ENCODE data around the gene KRTAP19-1.
"Not testable (repeated sequence)": the region's sequence is repeated elsewhere in the genome, so short reads cannot be mapped to it uniquely, and the experiment has no call there.

KRTAP19-1 gene

DNA sequence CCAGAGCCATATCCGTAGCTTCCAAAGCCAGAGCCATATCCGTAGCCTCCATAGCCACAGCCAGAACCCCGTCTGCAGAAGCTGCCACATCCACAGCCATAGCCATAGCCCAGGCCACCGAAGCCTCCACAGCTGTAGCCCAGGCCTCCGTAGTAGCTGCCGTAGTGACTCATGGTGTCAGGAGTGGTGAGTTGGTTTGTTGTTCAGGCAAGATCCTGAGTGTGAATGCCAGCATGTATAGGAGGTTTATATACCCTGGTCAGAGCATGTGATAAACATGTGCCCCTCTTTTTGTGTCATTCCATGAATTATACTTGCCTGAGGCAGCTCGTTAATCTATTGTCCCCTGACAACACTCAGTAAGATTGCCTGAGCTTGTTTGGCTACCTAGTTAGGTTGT lies at the start of gene KRTAP19-1:
KRTAP19-1 (minus strand) TSS at position 223 of the 400 bp plus-strand sequence; CDS start at position 173, 50 bp downstream.
- DNase-seq (ENCODE audit: low spot score), result no peak

DNA sequence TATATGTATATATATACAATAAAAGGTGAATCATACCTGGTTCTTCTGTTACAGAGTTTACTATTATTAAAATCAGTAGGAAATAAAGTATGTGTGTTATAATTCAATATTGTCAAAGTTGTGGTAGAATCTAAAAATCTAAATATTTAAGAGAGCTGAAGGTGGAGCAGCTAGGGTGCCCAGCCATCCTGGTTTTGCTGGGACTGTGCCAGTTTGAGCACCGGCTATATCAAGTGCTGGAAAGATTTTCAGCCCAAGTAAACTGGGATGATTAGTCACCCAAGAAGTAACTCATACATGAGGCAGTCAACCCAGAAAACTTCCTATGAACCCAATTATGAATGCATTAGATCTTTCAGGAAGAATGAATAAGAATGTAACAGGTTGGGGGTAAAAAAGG lies 38.7 kb upstream of the KRTAP19-1 start:
- no peak for DNase-seq (ENCODE audit: low spot score)

DNA sequence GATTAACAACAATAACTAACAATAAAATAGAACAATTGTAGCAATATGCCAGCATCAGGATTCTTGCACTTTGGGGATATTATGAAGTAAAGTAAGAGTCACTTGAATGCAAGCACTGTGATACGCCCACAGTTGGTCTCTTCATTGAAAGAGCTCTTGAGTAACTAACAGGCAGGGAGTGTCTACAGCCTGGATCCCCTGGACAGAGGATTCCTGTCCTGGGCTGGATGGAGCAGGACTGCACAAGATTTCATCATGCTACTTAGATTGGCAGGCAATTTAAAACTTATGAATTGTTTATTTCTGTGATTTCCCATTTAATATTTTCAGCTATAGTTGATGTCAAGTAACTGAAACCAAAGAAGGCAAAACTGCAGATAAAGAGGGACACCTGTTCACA lies 35.5 kb upstream of the KRTAP19-1 start:
- DNase-seq (ENCODE audit: low spot score), result no peak

DNA sequence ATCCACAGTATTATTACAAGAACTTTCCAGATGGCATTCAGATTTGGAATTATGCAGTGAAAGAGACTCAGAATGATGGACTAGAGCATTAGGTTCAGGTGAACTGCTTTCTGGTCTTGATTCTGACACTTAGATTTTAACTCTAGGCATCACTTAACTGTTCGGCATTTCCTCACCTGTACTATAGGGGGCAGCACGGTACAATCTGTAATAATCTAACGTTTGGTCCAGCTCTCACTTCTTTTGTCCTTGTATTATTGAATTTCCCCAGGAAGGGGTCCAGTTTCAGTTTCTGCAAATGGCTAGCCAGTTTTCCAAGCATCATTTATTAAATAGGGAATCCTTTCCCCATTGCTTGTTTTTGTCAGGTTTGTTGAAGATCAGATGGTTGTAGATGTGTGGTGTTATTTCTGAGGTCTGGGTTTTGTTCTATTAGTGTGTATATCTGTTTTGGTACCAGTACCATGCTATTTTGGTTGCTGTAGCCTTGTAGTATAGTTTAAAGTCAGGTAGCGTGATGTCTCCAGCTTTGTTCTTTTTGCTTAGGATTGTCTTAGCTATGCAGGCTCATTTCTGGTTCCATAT lies 25.5 kb upstream of the KRTAP19-1 start:
- not testable (repeated sequence) for DNase-seq (ENCODE audit: low spot score)

DNA sequence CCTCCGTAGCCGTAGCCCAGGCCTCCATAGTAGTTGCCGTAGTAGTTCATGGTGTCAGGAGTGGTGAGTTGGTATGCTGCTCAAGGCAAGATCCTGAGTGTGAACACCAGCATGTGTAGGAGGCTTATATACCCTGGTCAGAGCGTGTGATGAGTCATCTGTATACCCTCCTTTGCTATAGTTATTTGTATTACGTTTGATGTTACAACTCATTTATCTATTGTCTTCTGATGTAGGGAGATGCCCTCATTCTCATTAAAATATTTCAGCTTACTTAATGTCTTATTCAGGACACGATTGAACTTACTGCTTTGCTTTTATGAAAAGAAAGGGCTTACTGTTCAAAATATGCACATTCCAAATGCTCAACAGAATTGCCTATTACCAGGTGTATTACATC lies 21.9 kb upstream of the KRTAP19-1 start, which contains the start of gene KRTAP19-5:
KRTAP19-5 (minus strand) TSS at position 101 of the 400 bp plus-strand sequence; CDS start at position 50, 51 bp downstream.
- no peak for DNase-seq (ENCODE audit: low spot score)

DNA sequence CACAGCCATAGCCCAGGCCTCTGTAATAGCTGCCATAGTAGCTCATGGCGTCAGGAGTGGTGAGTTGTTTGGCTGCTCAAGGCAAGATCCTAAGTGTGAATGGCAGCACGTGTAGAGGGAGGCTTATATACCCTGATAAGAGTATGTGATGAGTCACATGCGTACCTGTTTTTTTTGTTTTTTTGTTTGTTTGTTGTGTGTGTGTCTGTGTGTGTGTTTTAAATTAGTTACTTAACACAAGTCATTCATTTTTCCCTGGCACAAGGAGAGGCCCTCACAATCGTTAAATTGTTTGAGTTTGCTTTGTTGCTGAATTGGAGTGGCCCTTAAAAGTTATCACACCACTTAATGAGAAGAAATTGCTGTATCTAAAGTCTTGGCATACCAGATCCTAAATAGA lies 16.9 kb upstream of the KRTAP19-1 start, which contains the start of gene KRTAP19-4:
KRTAP19-4 (minus strand) TSS at position 101 of the 400 bp plus-strand sequence; CDS start at position 46, 55 bp downstream.
- no peak for DNase-seq (ENCODE audit: low spot score)

DNA sequence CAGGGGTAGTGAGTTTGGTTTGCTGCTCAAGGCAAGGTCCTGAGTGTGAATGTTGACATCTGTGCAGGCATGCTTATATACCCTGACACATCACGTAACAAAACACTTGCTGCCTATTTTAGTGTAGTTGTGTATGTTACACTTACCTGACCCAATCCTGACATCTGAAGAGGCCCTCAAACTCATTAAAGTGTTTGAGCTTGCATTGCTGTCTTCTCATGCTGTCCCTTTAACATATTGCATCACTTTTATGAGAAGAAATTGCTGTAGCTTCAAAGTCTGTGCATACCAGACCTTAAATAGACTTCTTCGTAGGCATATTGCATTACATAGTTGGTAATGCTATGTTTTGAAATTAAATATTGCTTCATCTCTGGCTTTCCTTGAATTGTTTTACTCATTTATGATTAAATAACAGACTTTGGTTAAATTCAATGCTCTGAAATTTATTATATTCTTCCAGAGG lies 11.8 kb upstream of the KRTAP19-1 start, which contains the start of gene KRTAP19-3:
KRTAP19-3 (minus strand) TSS at position 51 of the 466 bp plus-strand sequence. CDS start 56 bp downstream, outside the sequence.
- DNase-seq (ENCODE audit: low spot score), result no peak

DNA sequence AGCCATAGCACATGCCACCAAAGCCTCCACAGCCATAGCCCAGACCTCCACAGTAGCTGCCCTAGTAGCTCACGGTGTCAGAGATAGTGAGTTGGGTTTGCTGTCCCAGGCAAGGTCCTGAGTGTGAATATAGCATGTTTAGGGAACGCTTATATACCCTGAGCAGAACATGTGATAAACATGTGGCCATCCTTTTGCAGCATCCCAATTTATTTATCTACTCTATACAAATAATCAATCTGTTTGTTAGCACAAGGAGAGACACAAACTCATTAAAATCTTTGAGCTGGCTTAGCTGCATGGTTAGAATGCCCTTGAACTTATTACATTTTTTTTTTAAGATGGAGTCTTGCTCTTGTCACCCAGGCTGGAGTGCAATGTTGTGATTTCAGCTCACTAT lies 7.2 kb upstream of the KRTAP19-1 start, which contains the start of gene KRTAP19-2:
KRTAP19-2 (minus strand) TSS at position 101 of the 400 bp plus-strand sequence; CDS start at position 13, 88 bp downstream.
- no peak for DNase-seq (ENCODE audit: low spot score)

DNA sequence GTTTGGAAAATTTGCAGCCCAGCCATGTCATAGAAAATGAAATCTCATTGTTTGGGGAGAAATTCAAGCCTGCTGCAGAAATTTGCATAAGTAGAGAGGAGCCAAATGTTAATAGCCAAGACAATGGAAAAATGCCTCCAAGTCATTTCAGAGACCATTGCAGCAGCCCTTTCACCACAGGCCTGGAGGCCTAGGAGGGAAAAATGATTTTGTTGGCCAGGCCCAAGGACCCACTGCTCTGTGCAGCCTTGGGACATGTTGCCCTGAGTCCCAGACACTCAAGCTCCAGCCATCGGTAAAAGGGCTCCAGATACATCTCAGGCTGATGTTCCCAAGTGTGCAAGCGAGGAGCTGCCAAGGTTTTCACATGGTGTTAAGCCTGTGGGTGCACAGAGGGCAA lies 6.0 kb upstream of the KRTAP19-1 start:
- DNase-seq (ENCODE audit: low spot score), result no peak

DNA sequence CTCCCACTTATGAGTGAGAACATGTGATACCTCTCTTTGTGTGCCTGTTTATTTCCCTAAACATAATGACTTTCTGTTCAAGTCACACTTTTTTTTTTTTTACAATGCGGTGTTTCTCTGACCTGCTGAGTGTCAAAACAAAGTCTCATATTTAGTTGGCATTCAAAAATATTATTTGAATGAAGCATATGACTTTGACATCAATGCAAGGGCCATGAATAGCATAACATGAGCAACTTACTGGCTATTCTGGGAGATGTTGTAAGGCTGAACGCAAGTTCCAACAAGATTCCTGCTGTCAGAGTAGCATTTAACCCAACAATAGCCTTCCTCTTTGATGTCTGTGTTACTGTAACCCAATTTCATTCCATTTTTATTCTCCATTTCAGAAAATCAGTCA lies 2.0 kb upstream of the KRTAP19-1 start:
- DNase-seq (ENCODE audit: low spot score), result no peak

DNA sequence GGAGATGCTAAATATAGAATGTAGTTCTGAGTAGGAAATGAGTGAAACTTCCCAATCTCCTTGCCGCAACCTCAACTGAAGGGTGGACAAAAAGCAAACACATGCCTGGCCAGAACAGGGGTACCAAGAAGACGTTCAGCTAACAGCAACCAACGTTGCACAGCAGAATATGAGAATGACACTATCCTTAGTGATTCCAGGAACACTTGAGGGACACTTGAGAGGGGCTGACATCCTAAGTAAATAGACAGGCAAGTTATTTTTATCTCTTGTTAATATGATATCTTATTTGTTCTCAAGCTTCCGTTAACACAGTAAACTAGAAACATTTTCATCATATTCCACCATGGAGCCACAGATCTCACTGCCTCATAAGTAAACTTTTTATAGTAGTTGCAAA lies 908 bp downstream of the KRTAP19-1 start:
- DNase-seq (ENCODE audit: low spot score), result no peak

DNA sequence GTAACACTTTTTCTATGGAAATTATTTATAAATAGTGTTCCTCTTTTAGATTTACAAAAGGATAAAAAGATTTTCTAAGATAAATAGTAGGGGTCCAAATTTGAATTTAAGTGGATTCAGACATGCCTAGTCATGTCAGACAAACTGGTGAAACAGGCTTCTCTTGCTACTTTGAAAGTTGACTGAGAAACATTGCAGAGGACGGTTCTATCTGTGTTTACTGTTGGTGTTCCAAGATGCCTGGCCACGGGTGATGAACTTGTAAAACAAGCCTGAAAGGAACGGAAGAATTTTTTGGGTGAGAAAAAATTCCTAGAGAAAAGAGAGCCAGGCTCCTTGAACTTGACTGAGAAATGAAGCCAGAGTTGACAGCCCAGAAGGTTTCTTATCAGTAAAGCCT lies 2.2 kb downstream of the KRTAP19-1 start:
- DNase-seq (ENCODE audit: low spot score), result no peak

DNA sequence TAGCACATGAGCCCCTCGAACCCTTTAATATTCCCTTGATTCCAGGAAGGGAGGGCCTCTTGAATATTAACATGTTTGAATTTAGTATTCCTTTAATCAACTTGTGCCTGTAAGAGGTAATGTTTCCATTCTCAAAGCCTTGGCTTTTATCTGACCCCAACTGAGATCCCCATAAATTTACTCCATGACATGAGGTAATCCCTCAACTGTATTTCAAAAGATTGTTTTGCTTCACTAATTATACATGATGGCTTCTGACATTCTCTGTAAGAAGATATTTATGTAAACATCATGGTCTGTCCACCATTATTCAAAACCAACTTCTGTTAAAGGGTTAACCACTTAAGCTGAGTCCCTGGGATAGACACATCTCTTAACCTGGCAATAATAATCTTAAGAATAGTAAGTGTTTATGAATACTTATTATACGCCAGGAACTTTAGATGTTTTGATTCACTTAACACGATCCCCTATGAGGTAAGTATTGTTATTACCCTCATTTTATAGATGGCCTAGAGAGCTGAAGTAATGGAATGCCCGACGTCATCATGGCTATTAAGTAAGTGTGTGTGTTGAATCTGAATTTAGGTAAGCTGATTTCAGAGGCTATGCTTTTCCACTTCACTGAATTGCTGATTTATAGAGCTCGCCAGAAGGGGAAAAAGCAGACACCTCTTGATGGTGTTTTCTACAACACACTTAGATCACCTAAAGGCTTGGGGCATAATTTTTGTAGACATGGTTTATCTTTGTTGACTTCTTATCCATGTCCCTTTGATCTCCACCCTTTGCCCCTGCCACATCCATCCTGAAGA lies 11.1 kb downstream of the KRTAP19-1 start:
- no peak for DNase-seq (ENCODE audit: low spot score)

DNA sequence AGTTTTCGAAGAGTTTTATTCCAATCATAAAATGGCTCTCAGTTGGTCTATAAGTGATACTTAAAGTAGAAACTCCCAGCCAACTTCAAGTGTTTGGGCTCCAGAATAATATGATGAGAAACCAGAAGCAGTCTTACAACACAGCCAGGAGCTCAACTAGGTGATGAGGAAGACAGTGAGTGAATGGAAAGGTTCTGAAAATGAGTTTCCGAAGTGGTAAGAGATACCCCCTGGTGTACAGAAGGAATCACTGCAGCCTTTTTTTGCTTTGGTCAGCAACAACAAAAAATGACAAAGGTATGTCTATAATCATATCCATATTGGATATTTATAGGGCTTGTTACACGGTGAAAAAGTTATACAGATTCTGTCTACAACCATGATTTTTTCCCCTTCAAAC lies 16.5 kb downstream of the KRTAP19-1 start:
- no peak for DNase-seq (ENCODE audit: low spot score)

DNA sequence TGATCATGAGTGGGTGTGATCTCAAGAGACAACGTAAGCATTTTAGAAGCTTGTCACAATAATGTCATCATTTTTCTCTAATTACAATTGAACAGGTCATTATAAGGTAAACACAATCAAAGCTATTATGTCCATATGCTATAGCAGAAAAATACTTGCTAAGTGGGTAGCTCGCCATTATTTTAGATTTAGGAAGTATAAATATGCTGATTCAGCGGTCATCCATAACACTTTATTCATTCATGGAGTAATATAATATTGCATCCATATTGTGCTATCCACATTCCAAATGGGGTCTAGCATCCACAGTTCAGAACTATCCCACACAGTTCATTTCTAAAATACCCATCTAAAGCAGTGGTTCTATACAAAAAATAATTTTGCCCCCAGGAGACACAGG lies 31.7 kb downstream of the KRTAP19-1 start:
- DNase-seq (ENCODE audit: low spot score), result no peak

DNA sequence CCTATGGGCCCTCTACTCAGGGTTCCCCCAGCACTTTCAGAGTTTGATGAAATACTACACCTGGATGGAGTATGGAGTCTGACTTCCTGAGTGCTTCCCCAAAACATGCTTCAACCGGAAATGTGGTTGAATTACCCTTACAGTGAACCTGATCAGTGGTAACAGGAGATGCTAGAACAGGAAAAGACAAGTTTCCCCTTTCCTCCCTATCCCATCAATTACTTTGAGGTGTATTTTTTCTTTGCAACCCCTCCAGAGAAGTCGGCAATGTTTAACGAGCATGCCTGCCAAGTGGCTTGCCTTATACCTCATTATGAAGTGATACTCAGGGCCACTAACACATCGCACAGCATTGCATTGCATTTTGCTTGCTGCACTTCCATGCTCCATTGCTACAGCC lies 33.1 kb downstream of the KRTAP19-1 start:
- no peak for DNase-seq (ENCODE audit: low spot score)

DNA sequence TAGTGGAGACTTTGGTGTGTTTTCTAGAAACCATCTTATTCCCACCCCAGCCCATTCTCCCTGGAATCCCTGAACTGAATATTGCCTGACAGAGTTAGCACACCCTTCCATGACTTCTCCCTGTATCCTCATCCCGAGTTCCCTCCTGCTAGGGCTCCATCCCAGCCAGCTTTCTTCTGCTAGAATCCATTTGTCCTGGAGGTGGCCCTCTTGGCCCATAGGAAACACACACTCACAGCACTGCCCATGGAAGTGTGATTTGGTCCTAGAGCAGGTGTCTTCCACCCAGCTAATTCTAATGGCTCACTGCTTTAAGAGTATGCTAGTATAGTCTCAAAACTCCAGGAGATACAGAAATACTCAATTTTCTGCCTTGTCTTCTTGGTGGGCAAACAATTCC lies 36.0 kb downstream of the KRTAP19-1 start:
- no peak for DNase-seq (ENCODE audit: low spot score)

DNA sequence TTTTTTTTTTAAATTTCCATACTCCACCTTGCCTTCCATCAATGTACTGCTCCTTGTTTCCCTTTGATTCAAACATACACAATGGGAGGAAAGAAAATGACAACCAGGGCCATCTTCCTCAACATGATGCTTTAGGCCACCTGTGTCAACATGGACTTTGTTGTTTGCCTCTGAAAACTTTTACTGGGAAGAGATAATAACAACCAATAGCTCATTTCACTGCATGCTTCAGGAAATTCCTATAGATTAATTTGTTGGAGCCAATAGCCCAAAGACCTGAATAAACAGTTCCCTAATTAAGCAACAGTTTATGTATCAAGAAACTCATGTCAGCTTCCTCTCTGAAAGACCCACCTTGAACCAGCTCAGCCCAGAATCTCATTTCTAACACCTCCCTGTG lies 36.9 kb downstream of the KRTAP19-1 start:
- DNase-seq (ENCODE audit: low spot score), result no peak

DNA sequence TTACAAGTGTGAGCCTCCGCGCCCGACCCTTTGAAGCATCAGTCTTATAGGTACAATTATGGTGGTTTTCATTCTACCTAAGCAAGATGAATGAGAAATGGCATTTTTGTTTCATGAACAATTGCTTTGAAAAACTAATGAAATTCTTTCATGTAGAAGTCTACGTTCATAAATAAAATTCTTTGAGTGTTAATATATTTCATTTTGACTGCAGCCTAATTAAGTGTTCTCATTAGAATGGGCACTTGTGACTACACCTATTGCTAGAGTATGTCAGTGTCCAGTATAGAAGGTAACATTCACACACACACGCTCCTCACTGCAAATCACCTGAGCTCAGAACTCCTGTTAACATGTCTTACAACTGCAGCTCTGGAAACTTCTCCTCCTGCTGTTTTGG lies 40.2 kb downstream of the KRTAP19-1 start, which contains the start of gene KRTAP15-1:
KRTAP15-1 (plus strand) TSS at position 301 of the 400 bp plus-strand sequence; CDS start at position 354, 53 bp downstream.
- no peak for DNase-seq (ENCODE audit: low spot score)

DNA sequence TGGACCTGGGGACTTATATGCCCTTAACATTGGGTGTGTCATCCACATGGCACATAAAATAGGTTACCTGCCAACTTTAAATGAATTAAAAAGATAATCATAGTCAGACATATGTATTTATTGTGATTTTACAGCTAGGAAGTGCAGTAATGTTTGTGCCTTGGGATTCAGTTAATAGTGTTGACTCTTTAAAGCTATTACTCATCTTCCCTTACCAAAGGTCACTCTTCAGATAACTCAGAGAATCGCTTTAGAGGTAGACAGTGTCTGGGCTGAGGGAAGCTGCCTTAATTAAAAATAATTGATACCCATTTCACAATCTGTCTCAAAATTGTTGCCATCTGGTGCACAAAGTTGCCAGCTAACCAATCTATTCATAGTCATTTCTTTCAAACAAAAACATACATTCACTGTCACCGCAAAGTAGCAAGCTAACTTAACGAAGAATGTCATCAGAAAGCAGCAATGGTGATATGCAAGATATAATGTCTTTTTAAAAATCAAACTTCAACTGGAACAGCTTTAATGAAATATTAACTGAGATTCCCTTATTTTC lies 43.1 kb downstream of the KRTAP19-1 start:
- no peak for DNase-seq (ENCODE audit: low spot score)

DNA sequence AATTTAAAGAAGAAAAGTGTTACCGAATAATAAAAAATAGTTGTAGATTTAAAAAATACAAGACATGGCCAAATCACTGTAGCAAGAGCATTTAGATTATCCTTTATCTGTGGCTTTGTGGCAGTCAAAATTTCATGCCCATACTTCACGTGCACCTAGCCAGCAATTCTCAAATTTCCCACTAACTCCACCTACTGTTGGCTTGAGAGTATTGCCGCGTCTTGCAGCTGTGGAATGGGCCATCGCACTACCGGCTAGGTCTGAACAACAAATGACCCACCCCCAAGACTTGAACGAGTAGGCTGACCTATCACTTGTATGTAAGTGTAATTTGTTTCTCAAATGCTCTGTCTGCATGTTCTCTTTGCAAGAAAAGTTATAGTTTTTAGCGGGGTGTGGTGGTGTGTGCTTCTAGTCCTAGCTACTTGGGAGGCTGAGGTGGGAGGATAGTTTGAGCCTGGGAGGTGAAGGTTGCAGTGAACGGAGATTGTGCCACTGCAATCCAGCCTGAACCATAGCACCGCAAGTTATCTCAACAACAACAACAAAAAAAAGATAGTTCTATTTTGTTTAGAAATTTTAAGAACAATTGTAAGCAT lies 46.0 kb downstream of the KRTAP19-1 start:
- no peak for DNase-seq (ENCODE audit: low spot score)

DNA sequence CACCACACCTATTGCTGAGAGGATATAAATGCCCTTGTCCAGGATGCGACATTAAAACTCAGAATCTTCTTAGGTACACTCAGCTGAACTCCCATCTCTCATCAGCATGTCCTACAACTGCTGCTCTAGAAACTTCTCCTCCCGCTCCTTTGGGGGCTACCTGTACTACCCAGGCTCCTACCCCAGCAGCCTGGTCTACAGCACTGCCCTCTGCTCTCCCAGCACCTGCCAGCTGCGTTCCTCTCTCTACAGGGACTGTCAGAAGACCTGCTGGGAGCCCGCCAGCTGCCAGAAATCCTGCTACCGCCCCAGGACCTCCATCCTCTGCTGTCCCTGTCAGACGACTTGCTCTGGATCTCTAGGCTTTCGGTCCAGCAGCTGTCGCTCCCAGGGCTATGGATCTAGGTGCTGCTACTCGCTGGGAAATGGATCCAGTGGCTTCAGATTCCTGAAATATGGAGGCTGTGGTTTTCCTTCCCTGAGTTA lies 50.0 kb downstream of the KRTAP19-1 start, which contains the start of gene KRTAP13-4:
KRTAP13-4 (plus strand) TSS at position 51 of the 486 bp plus-strand sequence; CDS start at position 107, 56 bp downstream.
- no peak for DNase-seq (ENCODE audit: low spot score)

Data from AG08396 (cell line).